Endothelial cell of umbilical vein (primary cell): ENCODE results near the gene FA2H. TPM values are rescaled to one million over a fixed set of nuclear protein-coding genes. Genes with fewer than 3 reads are reported as not detected.

Experiments
- BruUV-seq: library from RNA; stranded (reverse); fragments of 400-500 nt; replicated peaks from 2 replicates; lab custom pipeline; 2021; lab: Mats Ljungman, UMichigan
- CTCF ChIA-PET: fragments of 300-600, 350-600 bp; sonication (Branson Sonifier 250); formaldehyde crosslinking; loops from one replicate; lab custom pipeline; 2021; ENCODE audit warnings: antibody characterized with exemption, inconsistent platforms; lab: Charles Lee
- POLR2A ChIA-PET: fragments of 300-600, 350-600 bp; sonication (Branson Sonifier 250); formaldehyde crosslinking; loops from one replicate; lab custom pipeline; 2021; ENCODE audit warnings: antibody characterized with exemption, inconsistent platforms; lab: Charles Lee
- DNase-seq: peaks from one replicate; pipeline ENCODE4 v3.0.0-alpha.2; 2011; ENCODE audit warnings: low read depth, low spot score
- FAIRE-seq: peaks from 2 replicates; lab custom pipeline; 2011; peaks lifted over from hg19 to GRCh38; lab: Jason Lieb, UNC
- H2AFZ ChIP-seq: 2 replicates; pipeline ENCODE4 v1.6.0; 2012; ENCODE audit warnings: low read depth, low read length, control low read depth, inconsistent platforms
- H3K27ac ChIP-seq: 2 replicates; pipeline ENCODE4 v1.5.1; 2011; ENCODE audit warnings: low read depth, mild to moderate bottlenecking, control low read depth, low read length, moderate library complexity; ENCODE audit not compliant: insufficient read depth
- H3K27me3 ChIP-seq, 2 experiments: 2 replicates each; pipeline versions ENCODE4 v1.6.0 to v1.6.1; 2011; ENCODE audit warnings: low read length in 2 of 2, mixed read lengths in 1 of 2; ENCODE audit not compliant: control insufficient read depth in 2 of 2, insufficient read depth in 2 of 2
- H3K36me3 ChIP-seq, 2 experiments: 2 replicates in 1 of 2; 3 replicates in 1 of 2; pipeline ENCODE4 v1.5.1; 2011; ENCODE audit warnings: low read length in 2 of 2, mild to moderate bottlenecking in 1 of 2, moderate library complexity in 1 of 2; ENCODE audit not compliant: control insufficient read depth in 2 of 2, insufficient read depth in 2 of 2; ENCODE audit errors: extremely low read depth in 1 of 2
- H3K4me1 ChIP-seq: 3 replicates; pipeline ENCODE4 v1.5.1; 2011; ENCODE audit warnings: mild to moderate bottlenecking, low read length; ENCODE audit not compliant: control insufficient read depth, insufficient read depth; ENCODE audit errors: extremely low read depth
- H3K4me2 ChIP-seq: 2 replicates; pipeline ENCODE4 v1.6.1; 2011; ENCODE audit warnings: low read length, control low read depth, mixed read lengths; ENCODE audit not compliant: insufficient read depth
- H3K4me3 ChIP-seq, 3 experiments: fragments of 200-600 bp in 1 of 3; sonication (generic), shearing (Covaris generic) in 1 of 3; replicated peaks in 1 of 3; 2 replicates each; pipeline ENCODE4 v1.5.1; 2011 to 2016; ENCODE audit warnings: control low read depth in 3 of 3, low read length in 3 of 3, mild to moderate bottlenecking in 2 of 3, inconsistent platforms in 1 of 3, low read depth in 1 of 3, moderate library complexity in 1 of 3; ENCODE audit not compliant: insufficient read depth in 1 of 3
- H3K79me2 ChIP-seq: 2 replicates; pipeline ENCODE4 v1.6.0; 2012; ENCODE audit warnings: low read length, inconsistent platforms; ENCODE audit not compliant: control insufficient read depth, insufficient read depth
- H3K9ac ChIP-seq: replicated peaks from 2 replicates; pipeline ENCODE3; 2011; ENCODE audit warnings: low read length, control low read depth; ENCODE audit not compliant: insufficient read depth; ENCODE audit errors: extremely low read depth
- H3K9me1 ChIP-seq: replicated peaks from 3 replicates; pipeline ENCODE4 v1.6.0; 2011; ENCODE audit warnings: mild to moderate bottlenecking, low read length; ENCODE audit not compliant: control insufficient read depth, insufficient read depth; ENCODE audit errors: extremely low read depth
- H3K9me3 ChIP-seq: replicated peaks from 2 replicates; pipeline ENCODE4 v1.5.1; 2012; ENCODE audit warnings: low read length, inconsistent platforms; ENCODE audit not compliant: control insufficient read depth, insufficient read depth
- H4K20me1 ChIP-seq: replicated peaks from 2 replicates; pipeline ENCODE3; 2011; ENCODE audit warnings: mild to moderate bottlenecking, low read length; ENCODE audit not compliant: control insufficient read depth, insufficient read depth; ENCODE audit errors: extremely low read depth
- EZH2 ChIP-seq: IDR thresholded peaks from 2 replicates; pipeline ENCODE4 v1.6.1; 2012; ENCODE audit warnings: borderline replicate concordance, low read depth, mild to moderate bottlenecking, moderate library complexity, low read length, inconsistent platforms; ENCODE audit not compliant: severe bottlenecking
- FOS ChIP-seq: IDR thresholded peaks from 2 replicates; pipeline ENCODE4 v1.6.1; 2011; ENCODE audit warnings: mild to moderate bottlenecking, low read length, moderate library complexity, borderline replicate concordance; ENCODE audit not compliant: insufficient read depth
- GATA2 ChIP-seq: IDR thresholded peaks from 2 replicates; pipeline ENCODE4 v1.7.0; 2011; ENCODE audit warnings: low read depth, mild to moderate bottlenecking, moderate library complexity, mixed read lengths, low read length; ENCODE audit not compliant: insufficient read length, insufficient read depth
- JUN ChIP-seq: IDR thresholded peaks from 2 replicates; pipeline ENCODE4 v1.6.1; 2011; ENCODE audit warnings: borderline replicate concordance, low read depth; ENCODE audit not compliant: insufficient read length, insufficient read depth
- MYC ChIP-seq: IDR thresholded peaks from one replicate; pipeline ENCODE4 v1.6.1; 2011; ENCODE audit warnings: mild to moderate bottlenecking, low read depth, low read length
- POLR2A ChIP-seq: IDR thresholded peaks from 2 replicates; pipeline ENCODE4 v1.6.1; 2012; ENCODE audit warnings: low read depth, mild to moderate bottlenecking, control low read depth, low read length
- POLR2AphosphoS5 ChIP-seq: IDR thresholded peaks from 2 replicates; pipeline ENCODE4 v1.6.1; 2012; ENCODE audit warnings: low read depth, mild to moderate bottlenecking, control low read depth, low read length, moderate library complexity; ENCODE audit not compliant: insufficient read depth
- dilution Hi-C: fragments of 300-500 bp; cut with MboI; formaldehyde crosslinking; loops from one replicate; pipeline ENCODE4 v1.15.0; 2019; ENCODE audit warnings: low sequenced_read_pairs; ENCODE audit not compliant: extremely low pct_ligation_motif_present
- intact Hi-C: fragments of 100-400 bp; cut with micrococcal nuclease; formaldehyde crosslinking; loops from one replicate; pipeline ENCODE4 v1.10.0; 2022
- polyA plus RNA-seq, 4 experiments: library from polyadenylated mRNA; depleted of rRNA in 3 of 4; stranded (reverse) in 3 of 4; unstranded in 1 of 4; fragments of >200 nt; gene quantifications; 2 replicates each; pipeline versions ENCODE4 v1.2.1 to v1.2.3, GENCODE V29; 2011 to 2012; ENCODE audit warnings: missing spikeins in 1 of 4
- total RNA-seq: library from RNA; stranded (reverse); gene quantifications from 2 replicates; pipeline ENCODE4 v1.2.3, GENCODE V29; 2021
- TF ChIP-seq, protein P1 (sequence below): IDR thresholded peaks from 2 replicates; pipeline ENCODE4 v1.6.1; 2011; ENCODE audit not compliant: insufficient read depth, insufficient read length
- TF ChIP-seq, protein P2 (sequence below), 2 donors: IDR thresholded peaks; 1 replicate in 1 of 2; 2 replicates in 1 of 2; pipeline ENCODE4 v1.5.1; 2011; ENCODE audit warnings: low read length in 2 of 2, mild to moderate bottlenecking in 2 of 2, moderate library complexity in 2 of 2, control low read depth in 1 of 2, inconsistent platforms in 1 of 2, low read depth in 1 of 2; ENCODE audit not compliant: insufficient read depth in 1 of 2; ENCODE audit errors: extremely low read depth in 1 of 2

Gene FA2H
- total and polyA plus RNA-seq, 2 donors (not counting 3 experiments of a cell fraction or from before 2014, with no cell fraction given), result not detected

DNA sequence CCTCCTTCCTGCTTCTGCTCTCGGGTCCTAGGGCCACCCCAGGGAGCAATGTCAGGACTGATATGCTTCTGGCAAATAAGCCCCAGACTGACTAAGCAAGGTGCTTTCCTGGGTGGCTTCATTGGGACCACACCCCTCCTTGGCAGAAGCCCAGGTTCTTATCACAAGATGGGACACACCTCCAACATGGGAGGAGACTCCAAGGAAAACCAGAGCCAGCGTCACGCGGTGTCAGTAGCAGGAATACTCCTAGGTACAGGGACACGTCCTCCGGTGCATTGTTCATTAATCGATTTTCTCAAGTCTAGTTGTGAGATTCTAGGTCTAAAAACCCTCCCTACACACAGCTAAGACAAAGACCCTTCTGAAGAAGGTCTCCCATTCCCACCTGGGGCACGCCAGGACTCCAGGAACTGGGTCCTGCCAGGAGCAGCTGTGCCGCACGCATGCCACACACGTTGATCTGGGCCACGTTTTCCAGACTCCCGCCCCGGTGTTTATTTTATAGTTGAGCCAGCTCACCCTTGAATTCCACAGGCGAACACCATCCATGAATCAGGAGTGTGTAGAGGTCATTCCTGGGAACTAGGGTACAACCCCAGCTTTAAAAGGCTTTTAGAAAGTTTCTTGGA, 30.8 kb downstream of the FA2H start:
- CTCF ChIA-PET, result interaction anchor here (1.0 to 1.4 kb wide), 2 partner anchors 31 to 118 kb away, joined by 3 read pairs; no protein-coding TSS in a partner anchor

More for the DNA sequence above, 30.8 kb downstream of the FA2H start:
- no TSS peak for BruUV-seq
- Histone ChIP-seq H2AFZ (no peak overlapping the region), H4K20me1 (no peaks in the 10 kb centered on the region), H3K4me2 (no peak overlapping the region), H3K9ac (no peak overlapping the region), H3K27ac (no peak overlapping the region), H3K9me1 (no peaks in the 10 kb centered on the region), H3K27me3 (no peaks in the 10 kb centered on the region), H3K36me3 (no peaks in the 10 kb centered on the region), H3K9me3 (no peaks in the 10 kb centered on the region), H3K79me2 (no peaks in the 10 kb centered on the region), H3K4me3 (no peak overlapping the region), H3K4me1 (no peaks in the 10 kb centered on the region)
- POLR2A ChIA-PET, result no interaction called here
- no peak for TF ChIP-seq MYC
- TF ChIP-seq JUN, result no peak
- TF ChIP-seq, protein P1, sequence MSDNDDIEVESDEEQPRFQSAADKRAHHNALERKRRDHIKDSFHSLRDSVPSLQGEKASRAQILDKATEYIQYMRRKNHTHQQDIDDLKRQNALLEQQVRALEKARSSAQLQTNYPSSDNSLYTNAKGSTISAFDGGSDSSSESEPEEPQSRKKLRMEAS, result no peak
- TF ChIP-seq FOS, result no peak
- no peak for TF ChIP-seq GATA2
- TF ChIP-seq, protein P2, sequence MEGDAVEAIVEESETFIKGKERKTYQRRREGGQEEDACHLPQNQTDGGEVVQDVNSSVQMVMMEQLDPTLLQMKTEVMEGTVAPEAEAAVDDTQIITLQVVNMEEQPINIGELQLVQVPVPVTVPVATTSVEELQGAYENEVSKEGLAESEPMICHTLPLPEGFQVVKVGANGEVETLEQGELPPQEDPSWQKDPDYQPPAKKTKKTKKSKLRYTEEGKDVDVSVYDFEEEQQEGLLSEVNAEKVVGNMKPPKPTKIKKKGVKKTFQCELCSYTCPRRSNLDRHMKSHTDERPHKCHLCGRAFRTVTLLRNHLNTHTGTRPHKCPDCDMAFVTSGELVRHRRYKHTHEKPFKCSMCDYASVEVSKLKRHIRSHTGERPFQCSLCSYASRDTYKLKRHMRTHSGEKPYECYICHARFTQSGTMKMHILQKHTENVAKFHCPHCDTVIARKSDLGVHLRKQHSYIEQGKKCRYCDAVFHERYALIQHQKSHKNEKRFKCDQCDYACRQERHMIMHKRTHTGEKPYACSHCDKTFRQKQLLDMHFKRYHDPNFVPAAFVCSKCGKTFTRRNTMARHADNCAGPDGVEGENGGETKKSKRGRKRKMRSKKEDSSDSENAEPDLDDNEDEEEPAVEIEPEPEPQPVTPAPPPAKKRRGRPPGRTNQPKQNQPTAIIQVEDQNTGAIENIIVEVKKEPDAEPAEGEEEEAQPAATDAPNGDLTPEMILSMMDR (IDR thresholded peaks at IDR 0.05; ENCODE audit: extremely low read depth in 1 of 2, insufficient read depth in 1 of 2, low read depth in 1 of 2, low read length in 2 of 2), result no peak
- no peak for TF ChIP-seq POLR2AphosphoS5
- TF ChIP-seq POLR2A, result no peak
- no peak for TF ChIP-seq EZH2
- intact Hi-C loops (no loop called here), dilution Hi-C loops (no loop called here)
- FAIRE-seq (no peak), DNase-seq (no peak)
